GM12872 (cell line): Measurements from ENCODE around the gene FADS1.

Experiments used
- TF ChIP-seq, protein P1 (sequence below): IDR thresholded peaks from 3 replicates; pipeline ENCODE4 v1.5.1; 2011; ENCODE audit warnings: low read depth, mild to moderate bottlenecking, low read length, moderate library complexity; ENCODE audit not compliant: insufficient read depth

The FADS1 gene

DNA sequence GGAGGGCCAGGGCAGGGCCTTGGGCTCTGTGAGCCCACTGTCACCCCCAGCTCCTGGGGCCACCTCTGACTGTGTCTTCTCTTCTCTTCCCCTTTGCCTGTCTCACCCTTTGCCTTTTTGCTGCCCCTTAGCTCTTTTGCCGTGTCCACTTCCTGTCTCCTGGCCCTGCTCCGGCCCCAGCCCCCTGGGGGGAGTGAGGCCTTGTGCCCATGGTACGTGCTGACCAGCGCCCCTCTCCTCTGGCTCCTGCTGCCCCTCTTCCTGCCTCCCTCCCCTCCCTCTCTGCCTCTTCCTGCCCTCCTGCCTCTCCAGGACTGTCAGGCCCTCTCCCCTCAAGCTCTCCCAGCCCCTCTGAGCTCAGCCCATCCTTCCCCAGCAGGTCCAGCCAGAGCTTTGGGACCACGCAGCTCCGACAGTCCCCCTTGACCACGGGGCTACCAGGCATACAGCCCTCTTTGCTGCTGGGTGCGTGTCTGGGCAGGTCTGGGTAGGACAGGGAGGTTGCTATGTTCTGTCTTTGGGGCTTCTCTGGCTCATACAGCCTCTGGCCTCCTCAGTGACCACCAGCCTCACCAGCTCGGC lies 36.1 kb downstream of the FADS1 start:
- TF ChIP-seq, protein P1, sequence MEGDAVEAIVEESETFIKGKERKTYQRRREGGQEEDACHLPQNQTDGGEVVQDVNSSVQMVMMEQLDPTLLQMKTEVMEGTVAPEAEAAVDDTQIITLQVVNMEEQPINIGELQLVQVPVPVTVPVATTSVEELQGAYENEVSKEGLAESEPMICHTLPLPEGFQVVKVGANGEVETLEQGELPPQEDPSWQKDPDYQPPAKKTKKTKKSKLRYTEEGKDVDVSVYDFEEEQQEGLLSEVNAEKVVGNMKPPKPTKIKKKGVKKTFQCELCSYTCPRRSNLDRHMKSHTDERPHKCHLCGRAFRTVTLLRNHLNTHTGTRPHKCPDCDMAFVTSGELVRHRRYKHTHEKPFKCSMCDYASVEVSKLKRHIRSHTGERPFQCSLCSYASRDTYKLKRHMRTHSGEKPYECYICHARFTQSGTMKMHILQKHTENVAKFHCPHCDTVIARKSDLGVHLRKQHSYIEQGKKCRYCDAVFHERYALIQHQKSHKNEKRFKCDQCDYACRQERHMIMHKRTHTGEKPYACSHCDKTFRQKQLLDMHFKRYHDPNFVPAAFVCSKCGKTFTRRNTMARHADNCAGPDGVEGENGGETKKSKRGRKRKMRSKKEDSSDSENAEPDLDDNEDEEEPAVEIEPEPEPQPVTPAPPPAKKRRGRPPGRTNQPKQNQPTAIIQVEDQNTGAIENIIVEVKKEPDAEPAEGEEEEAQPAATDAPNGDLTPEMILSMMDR = no peak

DNA sequence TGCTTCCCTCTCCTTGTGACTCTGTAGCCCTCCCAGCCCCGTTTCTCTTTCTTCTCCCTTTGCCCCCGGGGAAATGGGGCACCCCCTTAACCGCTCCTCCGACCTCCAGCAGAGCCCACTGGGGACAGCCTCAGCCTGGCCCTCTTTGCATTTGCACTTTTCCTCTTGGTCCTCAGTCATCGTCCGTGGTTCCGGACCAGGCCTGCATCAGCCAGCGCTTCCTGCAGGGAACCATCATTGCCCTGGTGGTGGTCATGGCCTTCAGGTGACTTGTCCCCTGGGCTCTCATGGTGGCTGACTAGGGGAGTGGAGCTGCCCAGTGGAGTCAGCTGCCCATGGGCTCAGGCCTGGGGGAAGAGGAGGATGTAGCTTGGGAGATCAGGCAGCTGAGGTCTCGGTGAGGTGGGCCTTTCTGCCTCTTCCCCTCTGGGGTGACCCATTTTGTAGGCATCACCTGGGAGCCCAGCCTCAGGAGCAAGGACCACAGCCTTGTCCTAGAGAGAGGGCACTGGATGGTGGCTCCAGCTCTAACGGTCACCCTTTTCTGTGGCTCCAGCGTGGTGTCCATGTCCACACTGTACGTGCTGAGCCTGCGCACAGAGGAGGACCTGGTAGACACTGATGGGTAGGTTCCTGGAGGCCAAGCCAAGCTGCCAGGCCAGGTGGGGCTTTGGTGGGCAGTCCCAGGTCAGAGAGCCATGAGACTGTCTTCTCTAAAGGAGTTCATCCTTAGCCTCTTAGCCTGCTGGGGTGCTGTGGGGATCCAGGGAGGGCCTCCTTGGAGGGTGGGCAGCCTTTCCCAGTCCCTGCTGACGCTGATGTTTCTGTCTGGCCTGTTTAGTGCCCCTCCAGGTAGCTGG lies 36.9 kb downstream of the FADS1 start:
- TF ChIP-seq, protein P1 = no peak

DNA sequence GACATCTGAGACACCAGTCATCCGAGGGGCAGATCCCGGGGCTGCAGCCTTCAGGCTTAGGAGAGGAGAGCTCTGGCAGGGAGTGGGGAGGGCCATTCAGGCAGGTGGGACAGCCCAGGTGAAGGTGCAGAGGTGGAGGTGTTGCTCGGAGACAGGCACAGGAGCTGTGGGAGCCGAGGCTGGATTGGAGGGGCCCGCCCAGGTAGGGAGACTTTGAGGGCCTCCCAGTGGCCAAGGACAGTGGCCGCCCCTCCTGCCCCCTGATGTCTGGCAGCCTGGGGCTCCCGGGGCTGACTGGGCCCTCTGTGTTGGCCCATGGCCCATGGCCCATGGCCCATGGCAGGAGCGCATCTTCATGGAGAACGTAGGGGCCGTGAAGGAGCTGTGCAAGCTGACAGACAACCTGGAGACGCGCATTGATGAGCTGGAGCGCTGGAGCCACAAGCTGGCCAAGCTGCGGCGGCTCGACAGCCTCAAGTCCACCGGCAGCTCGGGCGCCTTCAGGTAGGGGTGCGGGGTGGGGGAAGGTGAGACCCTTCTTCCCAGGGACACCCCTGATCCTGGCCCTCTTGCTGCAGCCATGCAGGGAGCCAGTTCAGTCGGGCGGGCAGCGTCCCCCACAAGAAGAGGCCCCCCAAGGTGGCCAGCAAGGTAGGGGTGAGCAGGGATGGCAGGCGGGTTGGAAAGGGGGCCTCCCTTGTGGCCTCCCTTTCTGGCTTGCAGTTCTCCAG lies 37.7 kb downstream of the FADS1 start:
- TF ChIP-seq, protein P1 = no peak

DNA sequence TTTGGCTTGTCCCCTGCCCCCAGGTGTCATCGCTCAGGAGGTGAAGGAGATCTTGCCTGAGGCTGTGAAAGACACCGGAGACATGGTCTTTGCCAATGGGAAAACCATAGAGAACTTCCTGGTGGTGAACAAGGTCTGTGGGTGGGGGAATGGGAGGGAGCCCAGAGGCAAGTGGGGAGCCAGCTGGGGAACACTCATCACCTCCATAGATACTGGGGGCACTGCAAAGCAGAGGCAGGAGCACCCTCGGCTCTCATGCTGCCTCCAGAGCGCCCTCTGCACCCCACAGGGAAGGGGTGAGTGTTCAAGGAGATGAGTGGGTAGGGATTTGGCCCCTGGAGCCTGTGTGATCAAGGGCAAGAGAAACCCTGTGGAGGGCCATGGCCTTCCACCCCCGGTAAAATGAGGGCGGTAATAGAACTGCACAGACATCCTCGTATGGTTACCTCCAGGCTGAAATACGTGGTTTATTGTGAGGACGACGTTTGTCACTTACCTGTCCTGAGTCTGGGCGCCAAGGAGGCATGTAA lies 38.4 kb downstream of the FADS1 start:
- TF ChIP-seq, protein P1 = no peak

DNA sequence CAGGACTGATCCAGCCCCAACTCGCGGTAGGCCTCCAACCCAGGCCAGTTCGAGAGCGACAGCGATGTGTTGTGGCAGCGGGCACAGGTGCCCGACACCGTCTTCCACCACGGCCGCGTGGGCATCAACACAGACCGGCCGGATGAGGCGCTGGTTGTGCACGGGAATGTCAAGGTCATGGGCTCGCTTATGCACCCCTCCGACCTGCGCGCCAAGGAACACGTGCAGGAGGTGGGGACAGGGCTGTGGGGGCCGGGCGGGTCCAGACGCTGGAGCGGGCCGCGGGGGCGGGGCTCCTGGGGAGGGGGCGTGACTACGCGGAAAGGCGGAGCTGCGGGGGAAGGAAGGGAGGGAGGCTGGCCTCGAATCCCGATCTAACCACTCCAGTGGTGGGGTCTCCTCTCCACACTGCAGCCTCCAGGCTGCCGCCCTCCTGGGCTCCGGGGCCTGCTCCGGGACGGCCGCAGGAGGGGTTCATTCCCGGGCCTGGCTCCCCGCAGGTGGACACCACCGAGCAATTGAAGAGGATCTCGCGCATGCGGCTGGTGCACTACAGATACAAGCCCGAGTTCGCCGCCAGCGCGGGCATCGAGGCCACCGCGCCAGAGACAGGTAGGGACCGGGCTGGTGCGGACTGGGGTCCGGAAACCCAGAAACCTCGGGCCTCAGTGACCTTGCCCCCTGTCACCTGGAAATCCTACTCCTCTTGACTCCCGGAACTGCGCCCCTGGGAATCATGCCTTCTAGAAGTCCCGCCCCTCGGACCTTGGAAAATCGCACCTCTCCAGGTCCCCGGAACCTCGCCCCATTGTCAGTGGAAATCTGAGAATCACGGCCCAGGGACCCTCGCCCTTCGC lies 39.3 kb downstream of the FADS1 start:
- TF ChIP-seq, protein P1 = no peak

DNA sequence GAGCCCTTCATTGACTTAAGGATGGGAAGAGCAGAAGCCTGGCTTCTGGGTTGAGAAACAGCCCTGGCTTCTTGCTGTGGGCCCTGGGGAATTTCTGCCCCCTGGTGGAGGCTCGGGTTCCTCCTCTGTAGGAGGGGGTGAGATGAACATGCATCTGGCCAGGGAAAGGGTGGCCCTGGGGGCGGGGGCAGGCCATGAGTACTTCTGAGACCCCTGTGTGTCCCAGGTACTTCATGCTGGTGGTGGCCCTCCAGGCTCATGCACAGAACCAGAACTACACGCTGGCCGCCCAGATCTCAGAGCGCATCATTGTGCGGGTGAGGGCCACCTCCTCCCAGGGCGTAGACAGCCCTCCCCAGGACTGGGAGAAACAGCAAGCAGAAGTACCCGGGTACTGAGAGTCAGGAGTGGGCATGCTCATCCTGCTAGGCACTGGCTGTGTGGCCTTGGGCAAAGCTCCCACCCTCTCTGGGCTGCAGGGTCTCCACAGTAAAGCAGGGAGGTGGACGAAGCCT lies 40.2 kb downstream of the FADS1 start:
- TF ChIP-seq, protein P1 = peak; percentile 80
